Measurements from ENCODE around the gene FAM114A1.

Gene FAM114A1

GRCh38 chr4:38865445-38865844, 2.2 kb upstream of the FAM114A1 start:
- no peak for TF ChIP-seq CTCF (IDR thresholded peaks at IDR 0.05; ENCODE audit: extremely low read depth, insufficient read depth, missing control alignments)
- DNase-seq (ENCODE audit: low spot score): no peak
- in situ Hi-C loops (cut with MboI; ENCODE audit: low pct_unique_long_range_greater_than_20kb, low sequenced_read_pairs, unreplicated experiment): no loop called here

- no peak for TF ChIP-seq CTCF (IDR thresholded peaks at IDR 0.05; ENCODE audit: extremely low read depth, insufficient read depth, missing control alignments)
- in situ Hi-C loops (cut with MboI; ENCODE audit: low pct_unique_long_range_greater_than_20kb, low sequenced_read_pairs, unreplicated experiment): no loop called here
- no peak for DNase-seq (ENCODE audit: low spot score)
Measured at GRCh38 chr4:38866973-38867477, 581 bp upstream of the FAM114A1 start.

- in situ Hi-C loops (cut with MboI; ENCODE audit: low pct_unique_long_range_greater_than_20kb, low sequenced_read_pairs, unreplicated experiment): no loop called here
- DNase-seq (ENCODE audit: low spot score): no peak
- TF ChIP-seq CTCF (IDR thresholded peaks at IDR 0.05; ENCODE audit: extremely low read depth, insufficient read depth, missing control alignments): no peak
Measured at GRCh38 chr4:38868059-38868960, 704 bp downstream of the FAM114A1 start.

- no peak for DNase-seq (ENCODE audit: low spot score)
- in situ Hi-C loops (cut with MboI; ENCODE audit: low pct_unique_long_range_greater_than_20kb, low sequenced_read_pairs, unreplicated experiment): no loop called here
- TF ChIP-seq CTCF (IDR thresholded peaks at IDR 0.05; ENCODE audit: extremely low read depth, insufficient read depth, missing control alignments): no peak
Measured at GRCh38 chr4:38869511-38869910, 1.9 kb downstream of the FAM114A1 start.

- DNase-seq (ENCODE audit: low spot score): no peak
- in situ Hi-C loops (cut with MboI; ENCODE audit: low pct_unique_long_range_greater_than_20kb, low sequenced_read_pairs, unreplicated experiment): no loop called here
Measured at GRCh38 chr4:38870098-38870808, 2.6 kb downstream of the FAM114A1 start.

More at GRCh38 chr4:38870098-38870808, 2.6 kb downstream of the FAM114A1 start:
- no peak for TF ChIP-seq CTCF (IDR thresholded peaks at IDR 0.05; ENCODE audit: extremely low read depth, insufficient read depth, missing control alignments)

Data from GM13977 (cell line).